ENCODE data around the gene KIRREL1.
A peak's percentile ranks its signal among the peaks of the same experiment; 100 is the strongest.

The KIRREL1 gene

GRCh38 chr1:157992031-157992832, 1.2 kb upstream of the KIRREL1 start:
- no peaks in the 10 kb centered on the region for H3K9me3 ChIP-seq (ENCODE audit: control insufficient read depth, insufficient read depth, low read length)
- no peaks in the 10 kb centered on the region for H3F3A ChIP-seq (ENCODE audit: control insufficient read depth, insufficient read depth)
- no peak overlapping the region for H3K4me2 ChIP-seq (ENCODE audit: low read length)
- no peak overlapping the region for H3K27ac ChIP-seq (ENCODE audit: low read depth, low read length)
- H3K79me2 ChIP-seq (ENCODE audit: control insufficient read depth, low read length) = no peaks in the 10 kb centered on the region
- H3K36me3 ChIP-seq (ENCODE audit: control insufficient read depth, low read length) = no peaks in the 10 kb centered on the region
- H3K4me1 ChIP-seq (ENCODE audit: control insufficient read depth, low read length) = 0 out of 2 replicates have a peak, but pooled peaks cover 3% of the 10 kb centered on the region
- TF ChIP-seq EZH2phosphoT487 (IDR thresholded peaks at IDR 0.05; ENCODE audit: borderline replicate concordance, low read length) = no peak; the same call in 1 of the 2 replicates
- TF ChIP-seq, protein P1, sequence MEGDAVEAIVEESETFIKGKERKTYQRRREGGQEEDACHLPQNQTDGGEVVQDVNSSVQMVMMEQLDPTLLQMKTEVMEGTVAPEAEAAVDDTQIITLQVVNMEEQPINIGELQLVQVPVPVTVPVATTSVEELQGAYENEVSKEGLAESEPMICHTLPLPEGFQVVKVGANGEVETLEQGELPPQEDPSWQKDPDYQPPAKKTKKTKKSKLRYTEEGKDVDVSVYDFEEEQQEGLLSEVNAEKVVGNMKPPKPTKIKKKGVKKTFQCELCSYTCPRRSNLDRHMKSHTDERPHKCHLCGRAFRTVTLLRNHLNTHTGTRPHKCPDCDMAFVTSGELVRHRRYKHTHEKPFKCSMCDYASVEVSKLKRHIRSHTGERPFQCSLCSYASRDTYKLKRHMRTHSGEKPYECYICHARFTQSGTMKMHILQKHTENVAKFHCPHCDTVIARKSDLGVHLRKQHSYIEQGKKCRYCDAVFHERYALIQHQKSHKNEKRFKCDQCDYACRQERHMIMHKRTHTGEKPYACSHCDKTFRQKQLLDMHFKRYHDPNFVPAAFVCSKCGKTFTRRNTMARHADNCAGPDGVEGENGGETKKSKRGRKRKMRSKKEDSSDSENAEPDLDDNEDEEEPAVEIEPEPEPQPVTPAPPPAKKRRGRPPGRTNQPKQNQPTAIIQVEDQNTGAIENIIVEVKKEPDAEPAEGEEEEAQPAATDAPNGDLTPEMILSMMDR (IDR thresholded peaks at IDR 0.05; ENCODE audit: low read depth, low read length, poor library complexity, severe bottlenecking) = peak; percentile 94
- no peaks in the 10 kb centered on the region for H4K20me1 ChIP-seq (ENCODE audit: control insufficient read depth, insufficient read depth, low read depth, low read length)
- H3K9me2 ChIP-seq (replicated peaks; ENCODE audit: control insufficient read depth, low read length) = no peaks in the 10 kb centered on the region
- H3K27me3 ChIP-seq (ENCODE audit: control insufficient read depth, low read length) = peaks cover 48% of the 10 kb centered on the region
- H3K4me3 ChIP-seq (ENCODE audit: low read length) = no peak overlapping the region

DNA sequence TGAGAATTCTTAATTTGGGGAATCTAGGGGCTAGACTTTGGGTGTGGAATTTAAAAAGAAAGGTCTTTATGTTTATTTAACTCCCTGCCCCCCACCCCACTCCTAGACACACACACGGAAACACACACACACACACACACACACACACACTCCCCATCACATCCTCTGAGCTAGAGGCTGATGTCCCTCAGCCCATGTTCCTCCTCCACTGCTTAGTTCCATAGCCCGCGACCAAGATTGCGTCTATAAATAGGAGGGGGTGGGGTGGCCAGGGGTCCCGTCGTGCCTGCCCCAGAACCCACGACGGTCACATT, 655 bp upstream of the KIRREL1 start:
- Histone ChIP-seq H3K9me3 (ENCODE audit: control insufficient read depth, insufficient read depth, low read length) (no peaks in the 10 kb centered on the region), H3K4me1 (ENCODE audit: control insufficient read depth, low read length) (0 out of 2 replicates have a peak, but pooled peaks cover 3% of the 10 kb centered on the region), H3K27ac (ENCODE audit: low read depth, low read length) (no peak overlapping the region), H3K4me2 (ENCODE audit: low read length) (peak overlapping the region; percentile 38), H3K9me2 (replicated peaks; ENCODE audit: control insufficient read depth, low read length) (no peaks in the 10 kb centered on the region), H4K20me1 (ENCODE audit: control insufficient read depth, insufficient read depth, low read depth, low read length) (no peaks in the 10 kb centered on the region), H3K36me3 (ENCODE audit: control insufficient read depth, low read length) (no peaks in the 10 kb centered on the region), H3K27me3 (ENCODE audit: control insufficient read depth, low read length) (peaks cover 52% of the 10 kb centered on the region), H3F3A (ENCODE audit: control insufficient read depth, insufficient read depth) (no peaks in the 10 kb centered on the region), H3K79me2 (ENCODE audit: control insufficient read depth, low read length) (no peaks in the 10 kb centered on the region), H3K4me3 (ENCODE audit: low read length) (no peak overlapping the region)
- TF ChIP-seq, protein P1 (IDR thresholded peaks at IDR 0.05; ENCODE audit: low read depth, low read length, poor library complexity, severe bottlenecking) = no peak
- TF ChIP-seq EZH2phosphoT487 (IDR thresholded peaks at IDR 0.05; ENCODE audit: borderline replicate concordance, low read length) = no peak

GRCh38 chr1:157993918-157994605, 617 bp downstream of the KIRREL1 start:
- Histone ChIP-seq H3K4me2 (ENCODE audit: low read length) (no peak overlapping the region), H3K27ac (ENCODE audit: low read depth, low read length) (no peak overlapping the region)

More at GRCh38 chr1:157993918-157994605, 617 bp downstream of the KIRREL1 start:
- H3F3A ChIP-seq (ENCODE audit: control insufficient read depth, insufficient read depth) = no peaks in the 10 kb centered on the region
- H3K27me3 ChIP-seq (ENCODE audit: control insufficient read depth, low read length) = peaks cover 49% of the 10 kb centered on the region
- H3K4me3 ChIP-seq (ENCODE audit: low read length) = no peak overlapping the region
- no peaks in the 10 kb centered on the region for H4K20me1 ChIP-seq (ENCODE audit: control insufficient read depth, insufficient read depth, low read depth, low read length)
- no peaks in the 10 kb centered on the region for H3K9me3 ChIP-seq (ENCODE audit: control insufficient read depth, insufficient read depth, low read length)
- TF ChIP-seq EZH2phosphoT487 (IDR thresholded peaks at IDR 0.05; ENCODE audit: borderline replicate concordance, low read length) = no peak
- TF ChIP-seq, protein P1 (IDR thresholded peaks at IDR 0.05; ENCODE audit: low read depth, low read length, poor library complexity, severe bottlenecking) = no peak
- no peaks in the 10 kb centered on the region for H3K36me3 ChIP-seq (ENCODE audit: control insufficient read depth, low read length)
- no peaks in the 10 kb centered on the region for H3K9me2 ChIP-seq (replicated peaks; ENCODE audit: control insufficient read depth, low read length)
- no peaks in the 10 kb centered on the region for H3K79me2 ChIP-seq (ENCODE audit: control insufficient read depth, low read length)
- 0 out of 2 replicates have a peak, but pooled peaks cover 3% of the 10 kb centered on the region for H3K4me1 ChIP-seq (ENCODE audit: control insufficient read depth, low read length)
